GM19463 (cell line): ENCODE results near the gene ADCYAP1R1.

ENCODE experiments used
- ATAC-seq: cut with Tn5 transposase; IDR thresholded peaks from one replicate; pipeline ENCODE4 v1.9.1; 2021; ENCODE audit warnings: mild to moderate bottlenecking, moderate library complexity; ENCODE audit not compliant: unreplicated experiment

The ADCYAP1R1 gene

GRCh38 chr7:31036924-31037323, 15.2 kb upstream of the ADCYAP1R1 start:
- ATAC-seq = no peak

DNA sequence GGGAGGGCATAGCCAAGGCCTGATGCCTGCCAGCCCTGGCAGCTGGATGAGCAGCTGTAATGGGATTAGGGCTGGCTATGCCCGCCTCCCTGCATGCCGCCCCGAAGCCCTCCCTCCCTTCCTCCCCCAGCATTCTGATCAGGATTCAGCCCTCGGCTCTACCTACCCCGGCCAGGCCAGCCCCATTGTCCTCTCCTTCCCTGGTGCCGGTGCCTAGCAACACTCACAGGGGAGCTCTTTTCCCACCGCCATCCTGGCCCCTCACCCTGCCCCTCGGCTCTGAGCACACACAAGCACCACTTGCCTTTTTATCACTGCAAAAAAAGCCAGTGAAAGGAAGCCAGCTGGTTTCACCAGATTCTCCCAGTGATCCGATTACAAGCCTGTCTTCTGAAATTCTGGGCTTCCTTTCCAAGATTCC, 9.0 kb upstream of the ADCYAP1R1 start:
- no peak for ATAC-seq

GRCh38 chr7:31044529-31044928, 7.6 kb upstream of the ADCYAP1R1 start:
- no peak for ATAC-seq

DNA sequence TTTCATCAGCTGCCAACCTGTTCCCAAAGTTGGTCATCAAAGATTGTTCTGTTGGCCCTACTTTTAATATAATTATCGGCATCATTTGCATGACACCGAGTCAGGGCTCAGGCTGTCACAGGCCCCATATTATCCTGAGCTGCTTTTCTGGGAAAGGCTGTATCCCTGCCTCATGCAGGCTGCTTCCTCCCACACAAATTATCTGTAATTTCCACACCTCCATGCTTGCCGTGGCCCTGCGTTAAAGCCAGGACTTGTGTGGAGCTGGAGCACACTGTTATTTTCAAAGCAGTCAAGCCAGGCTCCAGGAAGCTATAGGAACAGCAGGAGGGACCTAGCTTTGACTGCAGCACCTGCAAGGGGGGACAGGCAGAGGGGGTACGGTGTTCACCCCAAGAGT, 5.4 kb upstream of the ADCYAP1R1 start:
- ATAC-seq = no peak

DNA sequence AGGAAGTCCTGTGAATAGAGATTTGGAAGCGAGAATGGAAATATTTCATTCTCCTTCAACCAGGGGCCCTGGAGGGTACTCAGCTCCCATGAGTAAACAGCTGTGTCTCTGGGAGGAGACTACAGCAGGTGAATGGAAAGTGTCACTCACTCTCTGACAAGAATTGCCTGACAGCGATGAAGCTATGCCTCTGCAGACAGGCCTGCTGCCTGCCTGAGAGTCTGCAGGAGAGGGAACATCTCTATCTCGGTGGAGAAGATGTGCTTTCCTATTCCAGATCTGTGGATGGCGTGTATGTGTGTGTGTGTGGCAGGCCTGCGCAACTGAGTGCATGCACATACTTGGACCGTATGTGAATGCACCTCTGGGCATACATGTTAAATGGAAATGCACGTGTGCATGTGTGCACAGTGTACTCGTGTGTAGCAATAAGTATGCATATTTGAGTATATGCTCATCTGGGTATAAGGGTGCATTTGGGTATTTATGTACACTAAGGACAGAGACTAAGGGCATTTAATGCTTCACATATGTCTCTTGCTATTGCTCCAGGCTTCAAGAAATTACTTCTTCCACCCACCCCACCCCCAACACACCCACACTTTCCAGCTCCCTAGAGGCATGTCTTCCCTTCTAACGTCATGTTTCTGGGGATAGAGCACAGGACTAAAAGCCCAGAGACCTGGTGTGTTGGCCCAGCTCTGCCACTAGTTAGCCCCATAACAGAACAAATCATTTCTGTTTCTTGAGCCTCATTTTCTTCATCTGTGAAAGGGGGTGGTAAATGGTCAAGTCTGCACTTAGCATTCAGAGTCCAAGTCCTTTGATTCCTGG, 4.6 kb upstream of the ADCYAP1R1 start:
- no peak for ATAC-seq

DNA sequence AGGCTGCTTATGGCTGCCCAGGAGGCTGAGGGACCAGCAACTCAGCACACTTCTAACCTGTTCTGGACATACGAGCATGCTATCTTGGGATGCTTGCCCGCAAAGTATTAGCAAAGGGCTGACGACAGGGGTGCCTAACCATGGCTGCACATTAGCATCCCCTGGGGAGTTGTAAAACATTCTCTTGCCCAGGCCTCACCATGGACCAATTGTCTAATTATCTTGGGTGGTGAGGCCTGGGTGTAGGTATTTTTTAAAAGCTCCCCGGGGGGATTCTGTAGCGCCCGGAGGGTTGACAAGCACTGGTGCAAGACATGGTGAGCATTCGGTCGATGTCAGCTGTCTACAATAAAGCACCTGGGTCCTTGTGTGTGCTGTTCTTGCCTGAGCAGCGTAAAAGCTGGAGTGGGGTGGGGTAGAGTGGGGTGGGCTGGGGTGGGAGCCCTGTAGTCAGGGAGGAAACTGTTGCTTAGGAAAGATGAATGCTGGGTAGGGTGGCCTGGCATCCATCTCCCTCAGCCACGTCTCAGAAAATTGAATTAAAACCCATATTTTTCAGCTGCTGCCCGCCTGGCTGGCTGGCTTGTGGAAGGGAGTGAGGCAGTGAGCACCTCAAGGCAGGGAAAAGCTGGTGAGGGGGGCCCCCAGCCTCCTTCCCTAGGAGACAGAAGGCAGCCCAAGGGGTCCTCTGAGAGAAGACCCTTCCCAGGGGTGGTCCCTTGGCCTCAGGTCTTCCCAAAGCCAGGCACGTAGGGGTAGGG, 2.9 kb upstream of the ADCYAP1R1 start:
- no peak for ATAC-seq

DNA sequence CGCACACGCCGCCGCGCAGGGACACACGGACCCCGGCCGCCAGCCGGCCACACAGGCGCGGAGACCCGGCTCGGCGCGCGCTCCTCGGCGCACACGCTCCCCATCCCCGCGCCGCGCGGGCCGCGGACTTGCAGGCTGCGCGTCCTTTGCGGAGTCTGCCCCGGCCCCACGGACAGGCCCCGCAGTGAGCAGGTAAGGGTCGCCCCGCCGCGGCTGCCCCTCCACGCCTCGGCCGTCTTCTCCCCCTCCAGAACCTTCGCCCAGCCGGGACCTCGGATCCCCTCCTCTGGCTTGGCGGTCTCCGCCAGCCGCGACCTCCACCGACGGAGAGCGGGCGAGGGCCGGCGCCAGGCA, 356 bp downstream of the ADCYAP1R1 start:
- no peak for ATAC-seq

DNA sequence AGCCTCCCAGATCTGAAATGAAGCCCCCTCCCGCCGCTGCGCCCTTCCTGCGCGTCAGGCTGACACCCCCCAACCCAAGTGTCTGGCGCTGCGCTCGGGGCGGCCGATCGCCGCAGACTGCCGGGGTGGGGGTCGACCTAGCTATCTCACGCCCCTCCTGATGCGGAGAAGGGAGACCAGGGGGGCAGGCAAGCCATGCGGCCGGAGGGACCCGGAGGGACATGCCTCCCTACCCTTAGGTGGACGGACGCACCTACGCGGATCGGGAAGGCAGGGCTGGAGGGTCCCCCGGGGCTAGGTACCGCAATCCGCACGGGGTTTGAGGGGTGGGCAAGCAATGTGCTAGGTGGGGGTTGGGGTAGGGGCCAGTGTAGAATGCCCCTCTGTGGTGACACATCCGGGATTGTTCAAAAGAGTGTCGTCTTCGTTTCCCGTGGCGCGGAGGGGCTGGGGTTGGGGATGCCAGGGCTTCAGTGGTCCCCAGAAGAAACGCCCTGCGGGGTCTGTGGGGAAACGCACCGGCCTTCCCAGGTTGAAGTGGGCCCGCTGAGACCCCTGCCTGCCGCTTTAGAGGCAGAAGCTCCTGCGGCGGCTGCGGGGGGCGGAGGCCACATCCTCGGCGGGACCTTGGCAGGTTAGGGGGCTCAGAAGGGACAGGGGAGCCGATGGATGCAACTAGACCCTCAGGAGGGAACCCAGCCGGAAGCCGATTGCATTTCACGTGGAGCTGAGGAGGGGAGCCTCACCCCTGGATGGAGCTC, 913 bp downstream of the ADCYAP1R1 start:
- ATAC-seq = no peak

DNA sequence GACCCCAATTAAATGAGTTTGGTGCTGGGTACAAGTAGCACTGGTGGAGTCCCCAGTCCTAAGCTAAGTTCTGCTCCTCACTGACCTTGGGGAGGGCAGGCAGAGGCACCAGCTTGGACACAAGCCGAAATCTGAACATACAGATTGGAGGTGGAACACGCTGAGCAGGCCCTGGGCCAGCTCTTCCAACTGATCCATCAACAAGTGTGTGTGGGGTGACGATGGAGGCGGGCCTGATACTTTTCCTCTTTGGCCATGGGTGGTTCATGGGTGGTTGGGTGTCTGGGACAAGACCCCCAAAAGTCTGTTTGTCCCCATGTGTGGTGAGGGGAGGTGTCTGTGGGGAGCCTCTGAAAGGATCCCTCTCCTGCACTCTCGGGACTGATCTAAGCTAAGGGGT, 1.9 kb downstream of the ADCYAP1R1 start:
- no peak for ATAC-seq

DNA sequence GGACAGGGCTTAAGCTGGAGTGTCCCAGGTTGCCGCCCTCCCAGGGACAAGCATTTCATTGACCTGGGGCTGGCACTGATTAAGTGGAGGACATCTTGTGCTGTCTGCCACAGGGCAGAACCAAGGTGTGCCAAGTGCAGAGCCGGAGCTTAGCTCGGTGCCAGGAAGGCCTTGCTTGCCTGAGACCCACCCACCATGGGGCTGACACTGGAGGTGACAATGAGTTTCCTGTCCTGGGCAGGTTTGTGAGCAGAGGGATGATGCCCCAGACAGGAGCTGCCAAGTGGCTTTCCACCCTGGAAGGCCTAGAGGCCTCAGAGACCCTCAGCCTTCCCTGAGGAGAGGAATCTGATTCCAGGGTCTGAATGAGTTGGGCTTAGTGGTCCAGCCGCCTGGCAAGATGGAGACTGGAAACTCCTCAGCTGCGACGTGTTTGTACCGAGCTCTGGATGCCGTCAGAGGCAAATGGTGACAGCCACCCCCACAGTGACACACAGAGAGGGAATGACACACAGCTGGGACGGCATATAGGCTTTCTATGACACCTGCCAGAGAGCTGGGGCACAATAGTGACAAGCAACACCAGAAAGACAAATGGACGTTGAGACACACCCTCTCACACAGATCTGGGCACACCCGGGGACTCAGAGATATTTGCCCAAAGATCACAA, 2.6 kb downstream of the ADCYAP1R1 start:
- no peak for ATAC-seq

GRCh38 chr7:31055471-31055870, 3.4 kb downstream of the ADCYAP1R1 start:
- ATAC-seq = no peak

DNA sequence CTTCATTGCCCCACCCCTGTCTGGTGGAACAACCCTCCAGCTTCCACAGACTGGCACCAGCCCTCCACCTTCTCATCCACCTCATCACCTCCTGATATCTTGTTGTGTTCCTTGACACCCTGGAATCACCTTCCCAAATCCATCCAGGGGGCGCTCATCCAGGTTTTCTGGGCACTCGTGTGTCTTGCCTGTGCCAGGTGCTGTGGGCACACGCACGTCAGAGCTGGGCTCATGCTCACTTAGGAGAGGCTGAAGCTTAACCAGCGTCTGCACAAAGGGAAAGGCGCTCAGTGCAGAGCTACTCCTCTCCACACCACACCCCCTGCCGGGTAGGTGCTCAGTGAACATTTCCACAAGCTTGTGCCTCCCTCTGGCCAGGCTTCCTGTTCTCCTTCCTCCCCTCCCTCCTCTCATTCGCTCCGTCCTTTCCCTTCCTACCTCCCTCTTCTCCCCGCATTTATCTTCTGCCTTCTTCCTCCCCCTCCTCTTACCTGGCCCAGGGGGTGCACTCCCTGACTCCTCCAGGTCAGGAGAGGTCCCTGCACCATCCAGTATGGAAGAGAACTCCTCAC, 4.8 kb downstream of the ADCYAP1R1 start:
- no peak for ATAC-seq

DNA sequence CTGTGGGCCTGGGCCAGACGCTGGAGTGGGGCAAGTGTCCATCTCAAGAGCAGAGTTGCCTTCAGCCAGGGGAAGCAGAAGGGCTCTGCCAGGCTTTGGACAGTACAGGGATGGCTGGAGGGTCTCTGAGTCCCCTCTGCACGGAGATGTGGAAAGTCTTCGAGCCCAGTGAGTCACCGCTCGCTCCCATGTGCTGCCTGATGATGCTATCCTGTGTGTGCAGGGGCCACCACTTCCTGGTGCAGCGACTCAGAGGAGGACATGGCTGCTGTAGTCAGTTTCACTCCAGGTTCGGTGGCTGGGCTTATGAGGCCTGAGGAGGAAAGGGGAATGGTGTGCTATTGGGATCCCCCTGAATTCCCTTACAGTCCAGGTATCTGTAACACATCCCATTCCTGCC, 6.0 kb downstream of the ADCYAP1R1 start:
- no peak for ATAC-seq

DNA sequence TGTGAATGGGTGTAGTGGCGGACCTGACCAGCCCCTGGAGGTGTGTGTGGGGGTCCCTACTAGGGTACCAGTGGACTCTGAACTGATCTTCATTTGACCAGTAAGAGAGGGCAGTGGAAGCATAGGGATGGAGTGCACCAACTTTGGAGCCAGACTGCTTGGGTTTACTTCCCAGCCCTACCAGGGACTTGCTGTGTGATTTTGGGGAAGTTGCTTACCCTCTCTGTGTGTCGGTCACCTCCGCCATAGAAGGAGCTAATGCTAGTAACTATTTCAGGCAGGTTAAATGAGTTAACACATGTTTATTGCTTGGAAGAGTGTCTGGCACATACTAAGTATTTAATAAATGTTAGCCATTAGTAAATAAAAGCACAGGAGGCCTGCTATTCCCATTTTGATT, 6.6 kb downstream of the ADCYAP1R1 start:
- no peak for ATAC-seq

DNA sequence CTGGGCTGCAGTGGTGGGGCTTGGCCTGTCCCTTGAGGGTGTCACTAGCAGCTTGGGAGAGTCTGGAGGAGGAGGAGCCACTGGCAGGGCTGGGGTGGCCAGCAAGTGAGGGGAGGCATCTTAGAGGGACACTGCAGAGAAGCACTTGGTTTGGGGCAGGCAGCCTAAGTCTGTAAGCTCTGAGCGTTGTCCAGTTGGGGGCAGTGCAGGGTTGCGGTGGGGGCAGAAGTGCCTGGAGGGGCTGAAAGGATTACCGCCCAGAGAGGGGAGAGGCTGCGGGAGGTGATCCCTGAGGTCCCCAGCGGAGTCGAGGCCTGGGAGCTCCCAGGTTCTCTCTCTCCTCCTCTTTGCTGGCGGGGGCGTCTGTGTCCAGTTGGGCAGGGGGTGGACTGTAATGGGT, 7.4 kb downstream of the ADCYAP1R1 start:
- no peak for ATAC-seq

DNA sequence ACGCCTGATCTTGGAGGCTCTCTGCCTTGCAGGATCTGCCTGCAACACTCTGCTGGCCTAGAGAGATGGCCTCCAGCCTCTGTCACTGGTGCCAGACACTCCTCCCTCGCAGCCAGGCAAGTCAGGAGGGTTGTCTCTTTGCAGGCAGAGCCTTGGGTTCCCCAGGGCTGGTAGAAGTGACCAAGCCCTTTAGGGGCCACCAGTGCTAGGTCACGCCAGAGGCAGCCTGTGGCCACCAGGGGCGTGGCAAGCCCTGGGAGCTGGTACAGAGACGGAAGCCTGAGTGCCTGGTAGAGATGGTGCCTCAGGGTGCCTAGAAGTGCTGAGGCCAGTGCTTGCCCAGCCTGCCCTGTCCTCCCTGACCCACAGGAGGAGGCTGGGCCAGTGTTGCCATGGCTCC, 9.1 kb downstream of the ADCYAP1R1 start:
- ATAC-seq = no peak

- no peak for ATAC-seq
These were observed 10.8 kb downstream of the ADCYAP1R1 start for GRCh38 chr7:31062746-31063435.

GRCh38 chr7:31065021-31065593, 13.0 kb downstream of the ADCYAP1R1 start:
- no peak for ATAC-seq

DNA sequence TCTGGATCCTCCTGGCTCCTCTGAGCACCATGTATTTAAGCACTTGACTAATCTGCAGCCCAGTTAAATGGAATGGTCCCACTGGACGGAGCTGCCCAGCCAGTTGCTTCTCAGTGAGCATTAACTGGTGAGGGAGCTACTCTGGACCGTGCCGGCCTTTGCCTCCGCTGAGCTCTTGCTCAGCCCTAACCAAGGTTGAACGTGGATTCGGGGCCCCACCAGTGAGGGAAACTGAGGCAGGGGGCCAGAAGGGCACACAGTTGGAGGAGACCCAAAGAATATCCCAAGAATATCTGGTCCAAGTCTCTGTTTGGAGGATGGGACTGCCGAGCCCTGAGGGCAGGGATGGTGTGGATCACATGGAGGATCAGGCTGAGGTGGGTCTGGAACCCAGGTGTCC, 13.7 kb downstream of the ADCYAP1R1 start:
- ATAC-seq = no peak
